ENCODE results near the gene STPG1. TPM values are rescaled to one million over a fixed set of nuclear protein-coding genes. Genes with fewer than 3 reads are reported as not detected.
A peak's percentile ranks its signal among the peaks of the same experiment; 100 is the strongest.

The STPG1 gene
- total RNA-seq, 1 experiment from 2014 or later = 9.2 TPM

DNA sequence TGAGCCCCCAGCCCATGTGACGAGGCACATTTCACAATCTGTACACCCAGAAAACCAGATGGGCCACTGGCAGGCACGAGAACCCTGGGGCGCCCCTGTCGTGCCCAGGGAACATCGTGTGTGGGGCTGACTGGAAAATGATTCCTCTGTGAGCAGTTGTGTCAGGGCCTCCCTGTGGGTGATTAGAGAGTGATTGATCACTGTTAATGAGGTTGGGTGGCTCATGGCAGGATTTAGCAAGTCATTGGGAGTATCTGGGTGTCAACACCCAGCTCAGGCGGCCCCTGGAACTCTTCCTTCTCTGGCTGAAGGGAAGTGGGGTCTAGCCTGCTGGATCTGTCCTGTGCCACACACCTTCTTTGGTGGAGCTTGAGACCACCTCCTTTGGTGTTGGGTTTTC lies 88.7 kb downstream of the STPG1 start:
- DNase-seq = no peak
- Histone ChIP-seq H4K20me1 (ENCODE audit: insufficient read depth, low read depth, low read length) (no peaks in the 10 kb centered on the region), H3K79me2 (ENCODE audit: low read length) (no peaks in the 10 kb centered on the region), H3K27ac (ENCODE audit: low read length) (no peak overlapping the region), H3K4me2 (ENCODE audit: low read depth, low read length, poor library complexity, severe bottlenecking) (no peak overlapping the region), H3K36me3 (ENCODE audit: insufficient read depth, low read length) (no peaks in the 10 kb centered on the region), H3K9me3 (ENCODE audit: low read length) (no peaks in the 10 kb centered on the region), H3K9me2 (replicated peaks; ENCODE audit: insufficient read depth, low read length) (no peaks in the 10 kb centered on the region), H3K27me3 (ENCODE audit: low read length) (0 out of 2 replicates have a peak, but pooled peaks cover 6% of the 10 kb centered on the region), H3K4me3 (ENCODE audit: low read length) (no peak overlapping the region), H2AFZ (ENCODE audit: low read length) (no peak overlapping the region), H3K9ac (ENCODE audit: low read length) (no peak overlapping the region), H3K4me1 (ENCODE audit: low read length) (peaks cover 29% of the 10 kb centered on the region)

GRCh38 chr1:24323281-24323680 lies 90.3 kb downstream of the STPG1 start:
- H3K27me3 ChIP-seq (ENCODE audit: low read length) = 0 out of 2 replicates have a peak, but pooled peaks cover 6% of the 10 kb centered on the region
- no peaks in the 10 kb centered on the region for H3K9me2 ChIP-seq (replicated peaks; ENCODE audit: insufficient read depth, low read length)
- H3K36me3 ChIP-seq (ENCODE audit: insufficient read depth, low read length) = no peaks in the 10 kb centered on the region
- H3K27ac ChIP-seq (ENCODE audit: low read length) = no peak overlapping the region
- no peak overlapping the region for H3K9ac ChIP-seq (ENCODE audit: low read length)
- H3K4me3 ChIP-seq (ENCODE audit: low read length) = no peak overlapping the region
- no peaks in the 10 kb centered on the region for H3K79me2 ChIP-seq (ENCODE audit: low read length)
- no peaks in the 10 kb centered on the region for H3K9me3 ChIP-seq (ENCODE audit: low read length)
- H3K4me1 ChIP-seq (ENCODE audit: low read length) = peaks cover 42% of the 10 kb centered on the region
- DNase-seq = no peak
- H2AFZ ChIP-seq (ENCODE audit: low read length) = no peak overlapping the region
- H3K4me2 ChIP-seq (ENCODE audit: low read depth, low read length, poor library complexity, severe bottlenecking) = no peak overlapping the region
- no peaks in the 10 kb centered on the region for H4K20me1 ChIP-seq (ENCODE audit: insufficient read depth, low read depth, low read length)

- H3K4me2 ChIP-seq (ENCODE audit: low read depth, low read length, poor library complexity, severe bottlenecking) = peak overlapping the region; percentile 83
- H4K20me1 ChIP-seq (ENCODE audit: insufficient read depth, low read depth, low read length) = no peaks in the 10 kb centered on the region
- H3K27me3 ChIP-seq (ENCODE audit: low read length) = 0 out of 2 replicates have a peak, but pooled peaks cover 6% of the 10 kb centered on the region
- no peaks in the 10 kb centered on the region for H3K9me2 ChIP-seq (replicated peaks; ENCODE audit: insufficient read depth, low read length)
- H3K9ac ChIP-seq (ENCODE audit: low read length) = peak overlapping the region; percentile 76
- peak overlapping the region; percentile 87 for H2AFZ ChIP-seq (ENCODE audit: low read length)
- no peak overlapping the region for H3K27ac ChIP-seq (ENCODE audit: low read length)
- H3K79me2 ChIP-seq (ENCODE audit: low read length) = no peaks in the 10 kb centered on the region
- H3K4me3 ChIP-seq (ENCODE audit: low read length) = peak overlapping the region; percentile 71
- peaks cover 47% of the 10 kb centered on the region for H3K4me1 ChIP-seq (ENCODE audit: low read length)
- no peaks in the 10 kb centered on the region for H3K9me3 ChIP-seq (ENCODE audit: low read length)
- DNase-seq = no peak
- no peaks in the 10 kb centered on the region for H3K36me3 ChIP-seq (ENCODE audit: insufficient read depth, low read length)
Measured at GRCh38 chr1:24322470-24323177, 91.0 kb downstream of the STPG1 start.

GRCh38 chr1:24321697-24322469 lies 91.7 kb downstream of the STPG1 start:
- no peaks in the 10 kb centered on the region for H3K79me2 ChIP-seq (ENCODE audit: low read length)
- peak overlapping the region; percentile 87 for H2AFZ ChIP-seq (ENCODE audit: low read length)
- peak overlapping the region; percentile 76 for H3K9ac ChIP-seq (ENCODE audit: low read length)
- H3K9me2 ChIP-seq (replicated peaks; ENCODE audit: insufficient read depth, low read length) = no peaks in the 10 kb centered on the region
- peaks cover 47% of the 10 kb centered on the region for H3K4me1 ChIP-seq (ENCODE audit: low read length)
- H3K27ac ChIP-seq (ENCODE audit: low read length) = no peak overlapping the region
- peak overlapping the region; percentile 83 for H3K4me2 ChIP-seq (ENCODE audit: low read depth, low read length, poor library complexity, severe bottlenecking)
- H3K4me3 ChIP-seq (ENCODE audit: low read length) = peak overlapping the region; percentile 71
- peak; percentile 76 for DNase-seq
- H4K20me1 ChIP-seq (ENCODE audit: insufficient read depth, low read depth, low read length) = no peaks in the 10 kb centered on the region
- no peaks in the 10 kb centered on the region for H3K36me3 ChIP-seq (ENCODE audit: insufficient read depth, low read length)
- no peaks in the 10 kb centered on the region for H3K9me3 ChIP-seq (ENCODE audit: low read length)
- H3K27me3 ChIP-seq (ENCODE audit: low read length) = 0 out of 2 replicates have a peak, but pooled peaks cover 6% of the 10 kb centered on the region

- Histone ChIP-seq H3K9ac (ENCODE audit: low read length) (peak overlapping the region; percentile 76), H3K79me2 (ENCODE audit: low read length) (no peaks in the 10 kb centered on the region), H3K9me3 (ENCODE audit: low read length) (no peaks in the 10 kb centered on the region), H3K4me1 (ENCODE audit: low read length) (peaks cover 47% of the 10 kb centered on the region), H4K20me1 (ENCODE audit: insufficient read depth, low read depth, low read length) (no peaks in the 10 kb centered on the region), H3K4me2 (ENCODE audit: low read depth, low read length, poor library complexity, severe bottlenecking) (peak overlapping the region; percentile 83), H3K9me2 (replicated peaks; ENCODE audit: insufficient read depth, low read length) (no peaks in the 10 kb centered on the region), H2AFZ (ENCODE audit: low read length) (peak overlapping the region; percentile 87), H3K36me3 (ENCODE audit: insufficient read depth, low read length) (no peaks in the 10 kb centered on the region), H3K4me3 (ENCODE audit: low read length) (peak overlapping the region; percentile 71), H3K27me3 (ENCODE audit: low read length) (0 out of 2 replicates have a peak, but pooled peaks cover 6% of the 10 kb centered on the region), H3K27ac (ENCODE audit: low read length) (no peak overlapping the region)
- DNase-seq = no peak
Measured at GRCh38 chr1:24321126-24321525, 92.5 kb downstream of the STPG1 start.

DNA sequence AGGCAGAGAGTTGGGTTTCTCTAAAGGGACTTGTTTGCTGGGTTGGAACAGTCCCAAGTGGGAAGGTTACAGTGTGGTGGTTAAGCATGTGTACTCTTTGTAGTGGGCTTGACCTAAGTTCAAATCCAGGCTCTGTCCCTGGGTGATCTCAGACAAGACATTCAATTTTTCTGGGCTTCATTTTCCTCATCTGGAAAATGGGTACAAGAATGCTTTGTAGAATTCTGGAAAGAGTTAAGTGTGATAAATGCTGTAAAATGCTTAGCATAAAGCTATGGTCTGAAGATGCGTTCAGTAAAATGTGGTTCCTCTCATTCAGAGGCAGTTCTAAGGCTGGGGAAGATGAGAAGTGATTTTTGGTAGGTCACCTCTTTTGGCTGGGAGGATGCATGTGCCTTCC lies 93.6 kb downstream of the STPG1 start:
- no peak overlapping the region for H3K4me3 ChIP-seq (ENCODE audit: low read length)
- no peak overlapping the region for H3K9ac ChIP-seq (ENCODE audit: low read length)
- H3K36me3 ChIP-seq (ENCODE audit: insufficient read depth, low read length) = no peaks in the 10 kb centered on the region
- DNase-seq = no peak
- 0 out of 2 replicates have a peak, but pooled peaks cover 6% of the 10 kb centered on the region for H3K27me3 ChIP-seq (ENCODE audit: low read length)
- H4K20me1 ChIP-seq (ENCODE audit: insufficient read depth, low read depth, low read length) = no peaks in the 10 kb centered on the region
- no peak overlapping the region for H3K27ac ChIP-seq (ENCODE audit: low read length)
- H3K9me3 ChIP-seq (ENCODE audit: low read length) = no peaks in the 10 kb centered on the region
- no peaks in the 10 kb centered on the region for H3K79me2 ChIP-seq (ENCODE audit: low read length)
- peaks cover 40% of the 10 kb centered on the region for H3K4me1 ChIP-seq (ENCODE audit: low read length)
- H3K9me2 ChIP-seq (replicated peaks; ENCODE audit: insufficient read depth, low read length) = no peaks in the 10 kb centered on the region
- H3K4me2 ChIP-seq (ENCODE audit: low read depth, low read length, poor library complexity, severe bottlenecking) = no peak overlapping the region
- H2AFZ ChIP-seq (ENCODE audit: low read length) = no peak overlapping the region

DNA sequence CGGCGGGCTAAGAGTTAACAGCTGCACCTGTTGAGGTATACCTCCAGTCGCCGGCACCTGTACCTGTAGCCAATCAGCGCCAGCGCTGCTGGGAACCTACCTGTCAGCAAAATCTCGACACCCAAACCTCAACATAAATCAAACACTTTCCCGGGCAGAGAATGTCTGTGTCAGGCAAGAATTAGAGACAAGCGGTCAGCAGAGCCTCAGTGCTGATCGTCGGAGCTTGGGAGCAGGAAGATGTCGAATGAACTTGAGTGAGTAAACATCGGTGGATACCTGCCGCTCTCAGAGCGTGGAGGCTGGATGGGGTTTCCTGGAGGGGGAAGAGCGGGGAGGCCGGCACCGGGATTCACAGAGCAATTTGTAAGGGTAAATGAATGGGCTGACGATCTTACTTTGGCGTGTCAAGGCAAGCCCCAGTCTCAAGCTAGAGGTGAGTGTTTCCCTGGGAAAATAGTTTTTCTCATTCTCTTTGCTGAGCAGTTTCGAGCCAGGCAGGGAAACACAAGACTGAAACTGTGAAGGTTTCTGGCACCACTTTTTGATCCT lies 94.2 kb downstream of the STPG1 start, which contains the start of gene GRHL3:
Gene GRHL3, plus strand, starts transcription at position 46 of the 552 bp plus-strand sequence. Its CDS starts 195 bp downstream, at position 241.
- no peaks in the 10 kb centered on the region for H3K9me3 ChIP-seq (ENCODE audit: low read length)
- no peak within 1 kb of the TSS for H2AFZ ChIP-seq (ENCODE audit: low read length)
- H3K4me2 ChIP-seq (ENCODE audit: low read depth, low read length, poor library complexity, severe bottlenecking) = peak within 1 kb of the TSS; percentile 32
- H3K27me3 ChIP-seq (ENCODE audit: low read length) = 0 out of 2 replicates have a peak, but pooled peaks cover 6% of the 10 kb centered on the region
- no peaks in the 10 kb centered on the region for H3K9me2 ChIP-seq (replicated peaks; ENCODE audit: insufficient read depth, low read length)
- no peaks in the 10 kb centered on the region for H4K20me1 ChIP-seq (ENCODE audit: insufficient read depth, low read depth, low read length)
- peaks cover 40% of the 10 kb centered on the region for H3K4me1 ChIP-seq (ENCODE audit: low read length)
- H3K9ac ChIP-seq (ENCODE audit: low read length) = no peak within 1 kb of the TSS; the same call in 1 of the 2 replicates
- H3K4me3 ChIP-seq (ENCODE audit: low read length) = no peak within 1 kb of the TSS
- no peaks in the 10 kb centered on the region for H3K79me2 ChIP-seq (ENCODE audit: low read length)
- DNase-seq = no peak
- H3K27ac ChIP-seq (ENCODE audit: low read length) = no peak within 1 kb of the TSS
- H3K36me3 ChIP-seq (ENCODE audit: insufficient read depth, low read length) = no peaks in the 10 kb centered on the region

Measured in Karpas-422 (cell line).